ENCODE data around the gene AOC3. TPM values are rescaled to one million over a fixed set of nuclear protein-coding genes. Genes with fewer than 3 reads are reported as not detected.
A peak's percentile ranks its signal among the peaks of the same experiment; 100 is the strongest.
"Not testable (repeated sequence)": the region's sequence is repeated elsewhere in the genome, so short reads cannot be mapped to it uniquely, and the experiment has no call there.

Gene AOC3
- total RNA-seq, 4 donors from 2014 or later: 49.0 to 74.1 (median 53.0) TPM

GRCh38 chr17:42853597-42853967 lies 2.6 kb downstream of the AOC3 start:
- H3K27me3 ChIP-seq: no peaks in the 10 kb centered on the region
- H3K9me3 ChIP-seq: no peaks in the 10 kb centered on the region
- no peak for DNase-seq (ENCODE audit: low spot score in 2 of 2)
- WGBS, 2 donors: 75% methylated on average over 5 of the region's 5 CpGs
- TF ChIP-seq POLR2A (IDR thresholded peaks at IDR 0.05) (no peak), EP300 (IDR thresholded peaks at IDR 0.05) (no peak), CTCF (IDR thresholded peaks at IDR 0.05) (no peak)
- H3K4me3 ChIP-seq: peak overlapping the region in 2 of 4 donors; percentile 6 to 43
- no peak overlapping the region for H3K27ac ChIP-seq
- H3K4me1 ChIP-seq: peaks cover 0 to 16% (median 2%) of the 10 kb centered on the region in 4 donors
- no peaks in the 10 kb centered on the region for H3K36me3 ChIP-seq

GRCh38 chr17:42853968-42854790 lies 3.2 kb downstream of the AOC3 start:
- H3K27me3 ChIP-seq: no peaks in the 10 kb centered on the region
- H3K27ac ChIP-seq: no peak overlapping the region
- peak overlapping the region in 2 of 4 donors; percentile 6 to 43 for H3K4me3 ChIP-seq
- 80 to 84% methylated on average over 15 of the region's 15 CpGs for WGBS, 2 donors
- TF ChIP-seq CTCF (IDR thresholded peaks at IDR 0.05): no peak
- TF ChIP-seq POLR2A (IDR thresholded peaks at IDR 0.05): no peak
- TF ChIP-seq EP300 (IDR thresholded peaks at IDR 0.05): no peak
- H3K4me1 ChIP-seq: peaks cover 0 to 16% (median 2%) of the 10 kb centered on the region in 4 donors
- DNase-seq (ENCODE audit: low spot score in 2 of 2): no peak
- H3K9me3 ChIP-seq: no peaks in the 10 kb centered on the region
- H3K36me3 ChIP-seq: no peaks in the 10 kb centered on the region

- peaks cover 0 to 8% (median 2%) of the 10 kb centered on the region in 4 donors for H3K4me1 ChIP-seq
- H3K9me3 ChIP-seq: no peaks in the 10 kb centered on the region
- WGBS, 2 donors: 60% methylated on average over 8 of the region's 8 CpGs
- no peaks in the 10 kb centered on the region for H3K27me3 ChIP-seq
- DNase-seq (ENCODE audit: low spot score in 2 of 2): no peak
- H3K4me3 ChIP-seq: no peak overlapping the region
- H3K27ac ChIP-seq: no peak overlapping the region
- TF ChIP-seq POLR2A (IDR thresholded peaks at IDR 0.05) (no peak), EP300 (IDR thresholded peaks at IDR 0.05) (no peak), CTCF (IDR thresholded peaks at IDR 0.05) (no peak)
- no peaks in the 10 kb centered on the region for H3K36me3 ChIP-seq
Observed at GRCh38 chr17:42855048-42855596, 4.1 kb downstream of the AOC3 start.

GRCh38 chr17:42856093-42856492 lies 5.1 kb downstream of the AOC3 start:
- not testable (repeated sequence) for DNase-seq (ENCODE audit: low spot score in 2 of 2); H3K4me1 ChIP-seq; H3K4me3 ChIP-seq; H3K27me3 ChIP-seq; H3K27ac ChIP-seq; H3K9me3 ChIP-seq; H3K36me3 ChIP-seq
- 83 to 91% methylated on average over 7 to 8 of the region's 8 CpGs for WGBS, 2 donors

- H3K4me1 ChIP-seq; H3K4me3 ChIP-seq; H3K9me3 ChIP-seq; H3K27ac ChIP-seq; H3K27me3 ChIP-seq; H3K36me3 ChIP-seq; DNase-seq (ENCODE audit: low spot score in 2 of 2): not testable (repeated sequence)
- WGBS, 2 donors: 69 to 87% methylated on average over 6 of the region's 8 CpGs
Observed at GRCh38 chr17:42856516-42856915, 5.5 kb downstream of the AOC3 start.

GRCh38 chr17:42857389-42857788 lies 6.4 kb downstream of the AOC3 start:
- no peak for DNase-seq (ENCODE audit: low spot score in 2 of 2)
- WGBS, 2 donors: 58 to 63% methylated on average over 1 of the region's 1 CpG
- TF ChIP-seq EP300 (IDR thresholded peaks at IDR 0.05): no peak
- TF ChIP-seq CTCF (IDR thresholded peaks at IDR 0.05): no peak
- H3K4me3 ChIP-seq: no peak overlapping the region
- no peak overlapping the region for H3K27ac ChIP-seq
- H3K36me3 ChIP-seq: no peaks in the 10 kb centered on the region
- no peaks in the 10 kb centered on the region for H3K4me1 ChIP-seq
- no peaks in the 10 kb centered on the region for H3K9me3 ChIP-seq
- H3K27me3 ChIP-seq: no peaks in the 10 kb centered on the region
